ENCODE measurements around the gene MORC3. TPM values are rescaled to one million over a fixed set of nuclear protein-coding genes. Genes with fewer than 3 reads are reported as not detected.
"Not testable (repeated sequence)": the region's sequence is repeated elsewhere in the genome, so short reads cannot be mapped to it uniquely, and the experiment has no call there.

The MORC3 gene
- total RNA-seq, 3 donors from 2014 or later: 38.9 to 62.8 (median 54.7) TPM

- TF ChIP-seq POLR2AphosphoS5 (IDR thresholded peaks at IDR 0.05) (no peak), POLR2A (IDR thresholded peaks at IDR 0.05) (no peak), CTCF (IDR thresholded peaks at IDR 0.05) (no peak)
- Histone ChIP-seq H3K27ac (no peak overlapping the region), H3K4me3 (no peak overlapping the region), H3K9me3 (peaks cover 0 to 7% of the 10 kb centered on the region in 2 donors), H3K4me1 (no peaks in the 10 kb centered on the region), H3K36me3 (no peaks in the 10 kb centered on the region), H3K27me3 (no peaks in the 10 kb centered on the region)
- intact Hi-C loops (cut with DNase I; ENCODE audit: low total_unique reads): no loop called here
- DNase-seq (ENCODE audit: low spot score in 2 of 2): no peak
These were observed 68.1 kb downstream of the MORC3 start for GRCh38 chr21:36388096-36388495.

GRCh38 chr21:36388835-36389234, 68.8 kb downstream of the MORC3 start:
- DNase-seq (ENCODE audit: low spot score in 2 of 2): no peak
- intact Hi-C loops (cut with DNase I; ENCODE audit: low total_unique reads): no loop called here
- no peak for TF ChIP-seq POLR2AphosphoS5 (IDR thresholded peaks at IDR 0.05)
- no peak for TF ChIP-seq POLR2A (IDR thresholded peaks at IDR 0.05)
- no peak for TF ChIP-seq CTCF (IDR thresholded peaks at IDR 0.05)

GRCh38 chr21:36391649-36392048, 71.7 kb downstream of the MORC3 start:
- DNase-seq (ENCODE audit: low spot score in 2 of 2); H3K9me3 ChIP-seq; intact Hi-C loops (cut with DNase I; ENCODE audit: low total_unique reads); H3K27me3 ChIP-seq; H3K4me1 ChIP-seq; H3K36me3 ChIP-seq; H3K4me3 ChIP-seq; H3K27ac ChIP-seq: not testable (repeated sequence)

More at GRCh38 chr21:36388835-36389234, 68.8 kb downstream of the MORC3 start:
- Histone ChIP-seq H3K9me3 (peaks cover 0 to 7% of the 10 kb centered on the region in 2 donors), H3K27me3 (no peaks in the 10 kb centered on the region), H3K27ac (no peak overlapping the region), H3K36me3 (no peaks in the 10 kb centered on the region), H3K4me3 (no peak overlapping the region), H3K4me1 (no peaks in the 10 kb centered on the region)

GRCh38 chr21:36395353-36396111, 75.5 kb downstream of the MORC3 start:
- H3K4me3 ChIP-seq: no peak overlapping the region
- DNase-seq (ENCODE audit: low spot score in 2 of 2): no peak

GRCh38 chr21:36396325-36396724, 76.3 kb downstream of the MORC3 start:
- no peak for TF ChIP-seq CTCF (IDR thresholded peaks at IDR 0.05)
- TF ChIP-seq POLR2A (IDR thresholded peaks at IDR 0.05): no peak
- no peak for TF ChIP-seq POLR2AphosphoS5 (IDR thresholded peaks at IDR 0.05)
- Histone ChIP-seq H3K9me3 (peaks cover 0 to 7% of the 10 kb centered on the region in 2 donors), H3K4me1 (no peaks in the 10 kb centered on the region), H3K36me3 (no peaks in the 10 kb centered on the region), H3K4me3 (no peak overlapping the region), H3K27me3 (no peaks in the 10 kb centered on the region), H3K27ac (no peak overlapping the region)
- DNase-seq (ENCODE audit: low spot score in 2 of 2): no peak
- intact Hi-C loops (cut with DNase I; ENCODE audit: low total_unique reads): no loop called here

More at GRCh38 chr21:36395353-36396111, 75.5 kb downstream of the MORC3 start:
- Histone ChIP-seq H3K9me3 (peaks cover 0 to 7% of the 10 kb centered on the region in 2 donors), H3K27me3 (no peaks in the 10 kb centered on the region), H3K27ac (no peak overlapping the region), H3K4me1 (no peaks in the 10 kb centered on the region), H3K36me3 (no peaks in the 10 kb centered on the region)
- TF ChIP-seq CTCF (IDR thresholded peaks at IDR 0.05) (no peak), POLR2AphosphoS5 (IDR thresholded peaks at IDR 0.05) (no peak)
- intact Hi-C loops (cut with DNase I; ENCODE audit: low total_unique reads): no loop called here
